SKM-1 treated with dmso at 0.1 percent for 144 hours (cell line): ENCODE measurements around the gene PABPC1L.

Experiments
- DNase-seq: peaks from one replicate; lab custom pipeline; 2025; ENCODE audit not compliant: unreplicated experiment; lab: John Stamatoyannopoulos, UW

The PABPC1L gene

GRCh38 chr20:44966030-44966961 lies 56.4 kb downstream of the PABPC1L start, which contains the start of gene STK4:
TSS of gene STK4 (plus strand) at chr20:44966512. CDS start at chr20:44966569, 57 bp downstream.
- peak; percentile 87 for DNase-seq

- DNase-seq = peak; percentile 86
Observed at GRCh38 chr20:44967207-44967807, 57.4 kb downstream of the PABPC1L start.

- no peak for DNase-seq
Observed at GRCh38 chr20:44969300-44969894, 59.5 kb downstream of the PABPC1L start.

- DNase-seq = no peak
Observed at GRCh38 chr20:44970243-44970757, 60.4 kb downstream of the PABPC1L start.

GRCh38 chr20:44973053-44973452 lies 63.2 kb downstream of the PABPC1L start:
- no peak for DNase-seq

- DNase-seq = no peak
Observed at GRCh38 chr20:44976698-44977097, 66.8 kb downstream of the PABPC1L start.

GRCh38 chr20:44979090-44979621 lies 69.3 kb downstream of the PABPC1L start:
- DNase-seq = peak; percentile 94

GRCh38 chr20:44981736-44982406 lies 72.0 kb downstream of the PABPC1L start:
- DNase-seq = no peak

GRCh38 chr20:44983093-44983674 lies 73.3 kb downstream of the PABPC1L start:
- no peak for DNase-seq

- DNase-seq = no peak
Observed at GRCh38 chr20:44988631-44989171, 78.8 kb downstream of the PABPC1L start.
